Suprapubic skin (tissue), 4 donors: ENCODE measurements around the gene GADD45A. TPM values are rescaled to one million over a fixed set of nuclear protein-coding genes. Genes with fewer than 3 reads are reported as not detected.

Experiments
- DNase-seq, 2 donors: peaks; one replicate each; pipeline ENCODE4 v3.0.0-alpha.2; 2019; ENCODE audit warnings: low spot score in 2 of 2
- H3K27ac ChIP-seq: fragments of 200-600 bp; sonication (generic); one replicate; pipeline ENCODE4 v1.5.1; 2019
- H3K27me3 ChIP-seq: fragments of 200-600 bp; sonication (generic); one replicate; pipeline ENCODE4 v1.5.1; 2019
- H3K36me3 ChIP-seq: fragments of 200-600 bp; sonication (generic); one replicate; pipeline ENCODE4 v1.5.1; 2019
- H3K4me1 ChIP-seq: fragments of 200-600 bp; sonication (generic); one replicate; pipeline ENCODE4 v1.5.1; 2019
- H3K4me3 ChIP-seq: fragments of 200-600 bp; sonication (generic); one replicate; pipeline ENCODE4 v1.5.1; 2019; ENCODE audit warnings: mild to moderate bottlenecking
- H3K9me3 ChIP-seq: fragments of 200-600 bp; sonication (generic); one replicate; pipeline ENCODE4 v1.5.1; 2019
- EP300 ChIP-seq: sonication (generic); formaldehyde crosslinking; IDR thresholded peaks from one replicate; pipeline ENCODE4 v1.6.1; 2017; ENCODE audit warnings: antibody characterized with exemption
- POLR2A ChIP-seq, 2 donors: fragments of 450-650 bp; IDR thresholded peaks; one replicate each; pipeline ENCODE4 v1.6.1; 2017; ENCODE audit warnings: antibody characterized with exemption in 2 of 2, mild to moderate bottlenecking in 2 of 2, moderate library complexity in 2 of 2
- POLR2AphosphoS5 ChIP-seq, 3 donors: sonication (generic); formaldehyde crosslinking; IDR thresholded peaks; one replicate each; pipeline ENCODE4 v1.6.1; 2017; ENCODE audit warnings: antibody characterized with exemption in 3 of 3
- WGBS: methylation state at CpG from one replicate; pipeline ENCODE4 v1.1.5; 2018; 5-methylcytosine and 5-hydroxymethylcytosine counted together
- total RNA-seq, 4 donors: library from RNA; depleted of rRNA; stranded (reverse); fragments of >200 nt; gene quantifications; one replicate each; pipeline ENCODE4 v1.1.0, GENCODE V29; 2016
- TF ChIP-seq, protein P1 (sequence below), 2 donors: fragments of 200-600 bp in 1 of 2; fragments of 450-650 bp in 1 of 2; sonication (generic) in 1 of 2; IDR thresholded peaks; one replicate each; pipeline ENCODE4 v1.5.1; 2016 to 2019; ENCODE audit warnings: antibody characterized with exemption in 2 of 2, mild to moderate bottlenecking in 1 of 2, moderate library complexity in 1 of 2

Gene GADD45A
- total RNA-seq, 4 donors from 2014 or later, result 25.4 to 44.6 (median 26.6) TPM

DNA sequence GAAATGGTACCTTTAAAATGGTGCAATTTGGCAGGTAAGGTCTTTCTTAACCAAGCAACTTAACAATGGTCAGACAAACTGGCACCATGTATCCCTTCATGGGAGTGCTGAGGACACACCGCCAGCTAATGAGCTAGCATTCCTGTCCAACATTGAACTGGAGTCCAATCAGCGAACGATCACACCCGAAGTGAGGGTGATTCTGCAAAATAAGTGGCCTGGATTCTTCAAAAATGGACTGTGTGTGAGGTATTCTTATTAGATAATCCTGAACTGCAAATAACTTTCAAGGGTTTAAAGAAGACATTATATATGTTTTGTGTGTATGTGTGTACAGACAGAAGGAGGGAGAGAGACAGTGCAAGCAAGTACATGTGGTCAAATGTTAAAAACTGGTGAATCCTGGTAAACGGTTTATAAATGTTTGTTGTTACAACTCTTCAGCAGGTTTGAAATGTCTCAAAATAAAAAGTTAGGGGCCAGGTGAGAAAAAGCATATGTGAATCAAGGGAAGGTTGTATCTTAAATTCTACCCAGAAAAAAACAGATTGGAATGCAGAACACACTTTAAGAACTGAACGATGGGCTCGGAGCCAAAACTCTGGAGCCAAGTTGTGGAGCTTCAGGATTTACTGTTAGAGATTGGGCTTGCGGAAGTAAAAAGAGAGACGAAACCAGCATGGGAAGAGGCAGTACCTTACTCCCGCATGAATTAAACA, 20.9 kb downstream of the GADD45A start:
- Histone ChIP-seq H3K27ac (no peak overlapping the region), H3K27me3 (no peaks in the 10 kb centered on the region), H3K4me3 (no peak overlapping the region), H3K36me3 (peaks cover 38% of the 10 kb centered on the region), H3K4me1 (peaks cover 16% of the 10 kb centered on the region), H3K9me3 (no peaks in the 10 kb centered on the region)
- TF ChIP-seq POLR2A (IDR thresholded peaks at IDR 0.05) (no peak), EP300 (no peak), POLR2AphosphoS5 (IDR thresholded peaks at IDR 0.05) (no peak)
- TF ChIP-seq, protein P1, sequence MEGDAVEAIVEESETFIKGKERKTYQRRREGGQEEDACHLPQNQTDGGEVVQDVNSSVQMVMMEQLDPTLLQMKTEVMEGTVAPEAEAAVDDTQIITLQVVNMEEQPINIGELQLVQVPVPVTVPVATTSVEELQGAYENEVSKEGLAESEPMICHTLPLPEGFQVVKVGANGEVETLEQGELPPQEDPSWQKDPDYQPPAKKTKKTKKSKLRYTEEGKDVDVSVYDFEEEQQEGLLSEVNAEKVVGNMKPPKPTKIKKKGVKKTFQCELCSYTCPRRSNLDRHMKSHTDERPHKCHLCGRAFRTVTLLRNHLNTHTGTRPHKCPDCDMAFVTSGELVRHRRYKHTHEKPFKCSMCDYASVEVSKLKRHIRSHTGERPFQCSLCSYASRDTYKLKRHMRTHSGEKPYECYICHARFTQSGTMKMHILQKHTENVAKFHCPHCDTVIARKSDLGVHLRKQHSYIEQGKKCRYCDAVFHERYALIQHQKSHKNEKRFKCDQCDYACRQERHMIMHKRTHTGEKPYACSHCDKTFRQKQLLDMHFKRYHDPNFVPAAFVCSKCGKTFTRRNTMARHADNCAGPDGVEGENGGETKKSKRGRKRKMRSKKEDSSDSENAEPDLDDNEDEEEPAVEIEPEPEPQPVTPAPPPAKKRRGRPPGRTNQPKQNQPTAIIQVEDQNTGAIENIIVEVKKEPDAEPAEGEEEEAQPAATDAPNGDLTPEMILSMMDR (IDR thresholded peaks at IDR 0.05), result no peak
- DNase-seq, result no peak
- WGBS, result 50% methylated on average over 10 of the region's 10 CpGs

DNA sequence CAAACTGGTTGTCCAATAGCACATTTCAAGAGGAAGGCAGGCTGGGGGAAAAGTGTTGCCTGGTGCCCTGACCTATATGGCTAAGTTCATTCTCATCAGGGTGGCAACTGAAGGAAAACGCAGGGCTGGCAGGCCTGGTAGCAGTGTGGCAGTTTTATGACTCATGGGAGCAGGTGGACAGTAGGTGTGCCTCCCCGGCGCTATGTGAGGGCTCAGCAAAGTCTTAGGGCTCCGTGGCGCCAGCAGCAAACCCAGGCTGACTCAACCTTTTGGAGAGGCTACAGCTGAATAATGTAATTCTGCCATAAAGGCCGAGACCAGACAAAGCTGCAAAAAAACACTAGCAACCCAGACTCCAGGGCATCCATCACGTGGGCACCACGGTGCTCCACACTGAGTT, 23.6 kb downstream of the GADD45A start:
- Histone ChIP-seq H3K36me3 (peaks cover 26% of the 10 kb centered on the region), H3K4me1 (peaks cover 40% of the 10 kb centered on the region), H3K4me3 (no peak overlapping the region), H3K9me3 (no peaks in the 10 kb centered on the region), H3K27me3 (no peaks in the 10 kb centered on the region), H3K27ac (no peak overlapping the region)
- WGBS, result 78% methylated on average over 6 of the region's 8 CpGs
- no peak for DNase-seq
- TF ChIP-seq POLR2A (IDR thresholded peaks at IDR 0.05) (no peak), POLR2AphosphoS5 (IDR thresholded peaks at IDR 0.05) (no peak), EP300 (no peak)
- TF ChIP-seq, protein P1 (IDR thresholded peaks at IDR 0.05), result no peak

DNA sequence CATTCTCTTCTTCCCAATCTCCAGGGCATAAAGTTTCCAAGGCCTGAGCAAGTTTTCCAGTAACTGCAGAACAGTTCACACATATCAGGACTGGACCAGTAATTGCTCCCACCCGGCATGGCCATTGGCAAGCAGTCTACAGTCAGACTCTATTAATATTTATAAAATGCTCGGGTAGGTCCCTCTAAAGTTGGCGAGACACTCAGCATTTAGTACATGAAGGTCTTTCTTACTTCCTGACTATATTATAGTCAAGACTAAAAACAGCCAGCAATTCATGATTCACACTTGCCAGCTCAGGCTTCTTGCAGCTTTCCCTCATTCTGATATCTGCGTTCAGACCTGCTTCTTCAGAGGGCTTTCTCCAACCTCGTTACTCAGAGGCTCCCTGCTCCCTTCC, 25.4 kb downstream of the GADD45A start:
- Histone ChIP-seq H3K4me3 (no peak overlapping the region), H3K9me3 (no peaks in the 10 kb centered on the region), H3K27me3 (no peaks in the 10 kb centered on the region), H3K27ac (peak overlapping the region; percentile 10), H3K36me3 (peaks cover 10% of the 10 kb centered on the region), H3K4me1 (peaks cover 51% of the 10 kb centered on the region)
- no peak for DNase-seq
- 28% methylated on average over 5 of the region's 5 CpGs for WGBS
- no peak for TF ChIP-seq POLR2AphosphoS5 (IDR thresholded peaks at IDR 0.05)
- no peak for TF ChIP-seq POLR2A (IDR thresholded peaks at IDR 0.05)
- TF ChIP-seq, protein P1 (IDR thresholded peaks at IDR 0.05), result no peak
- no peak for TF ChIP-seq EP300

DNA sequence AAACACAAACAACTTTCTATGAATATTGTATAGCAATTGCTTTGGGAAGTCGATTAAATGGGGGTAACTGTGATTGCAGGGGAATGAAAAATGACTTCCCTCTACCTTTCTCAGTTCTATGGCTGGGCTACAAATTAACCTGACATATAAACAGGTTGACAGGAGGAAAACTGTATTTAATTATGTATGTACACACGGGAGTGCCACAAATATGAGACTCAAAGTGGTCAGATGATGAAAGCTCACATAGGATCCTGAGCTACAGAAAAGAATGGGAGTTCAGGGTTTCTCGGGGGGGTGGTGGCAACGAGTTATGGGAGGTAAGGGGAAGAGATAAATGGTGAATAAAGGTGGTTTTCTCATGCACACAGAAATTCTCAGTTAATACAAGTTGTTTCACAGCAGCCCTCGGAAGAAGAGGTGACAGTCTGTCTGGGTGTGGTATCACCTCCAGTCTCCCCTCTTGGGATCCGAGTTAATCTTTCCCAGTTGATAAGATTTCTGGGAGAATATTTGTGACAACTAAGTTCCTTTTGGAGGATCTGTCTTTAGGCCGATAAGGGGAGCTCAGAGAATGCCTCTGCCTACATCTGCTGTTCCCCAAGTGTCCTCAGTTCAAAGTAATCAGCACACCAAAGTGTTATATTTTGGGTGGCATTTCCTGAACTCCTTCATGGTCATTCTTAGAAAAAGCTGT, 26.3 kb downstream of the GADD45A start:
- WGBS, result 75% methylated on average over 7 of the region's 7 CpGs
- H3K4me1 ChIP-seq, result peaks cover 55% of the 10 kb centered on the region
- H3K9me3 ChIP-seq, result no peaks in the 10 kb centered on the region
- no peaks in the 10 kb centered on the region for H3K27me3 ChIP-seq
- no peak for DNase-seq
- no peak for TF ChIP-seq EP300
- TF ChIP-seq, protein P1 (IDR thresholded peaks at IDR 0.05), result no peak
- no peak for TF ChIP-seq POLR2A (IDR thresholded peaks at IDR 0.05)
- TF ChIP-seq POLR2AphosphoS5 (IDR thresholded peaks at IDR 0.05), result no peak
- H3K36me3 ChIP-seq, result peaks cover 2% of the 10 kb centered on the region
- H3K27ac ChIP-seq, result no peak overlapping the region
- H3K4me3 ChIP-seq, result no peak overlapping the region

DNA sequence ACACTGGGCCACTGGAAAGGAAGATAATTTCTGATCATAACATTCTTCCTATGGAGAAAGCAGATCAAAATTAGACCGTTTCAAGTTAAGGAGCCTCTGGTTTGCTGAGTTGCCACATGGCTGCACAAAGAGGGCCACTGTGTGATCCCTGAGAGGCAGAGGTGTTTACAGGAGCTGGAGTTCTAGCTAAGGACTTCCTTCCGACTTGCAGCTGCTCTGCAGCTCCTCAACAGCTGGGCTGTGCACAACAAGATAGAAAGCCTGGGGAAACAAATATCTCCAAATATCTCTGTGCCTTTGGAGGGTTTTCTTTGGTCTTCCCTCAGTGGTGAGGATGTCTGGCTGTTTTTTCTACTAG, 26.8 kb downstream of the GADD45A start:
- Histone ChIP-seq H3K36me3 (no peaks in the 10 kb centered on the region), H3K4me1 (peaks cover 60% of the 10 kb centered on the region), H3K9me3 (no peaks in the 10 kb centered on the region), H3K27me3 (no peaks in the 10 kb centered on the region), H3K27ac (no peak overlapping the region), H3K4me3 (no peak overlapping the region)
- DNase-seq, result no peak
- TF ChIP-seq EP300, result no peak
- 38% methylated on average over 2 of the region's 2 CpGs for WGBS
